SU-DHL-6 (cell line): Measurements from ENCODE around the gene PPHLN1.

Experiments
- H2AFZ ChIP-seq: fragments of 200-600 bp; sonication (generic); 2 replicates; pipeline ENCODE4 v1.6.1; 2014; ENCODE audit warnings: low read depth, mild to moderate bottlenecking, moderate library complexity, mixed read lengths, antibody characterized with exemption, low read length; ENCODE audit not compliant: severe bottlenecking
- H3F3A ChIP-seq: fragments of 200-600 bp; shearing (Covaris generic); 2 replicates; pipeline ENCODE4 v1.6.0; 2016; ENCODE audit warnings: antibody characterized with exemption, mild to moderate bottlenecking; ENCODE audit not compliant: insufficient read depth
- H3K27ac ChIP-seq: fragments of 200-600 bp; sonication (generic); 2 replicates; pipeline ENCODE4 v1.5.1; 2016; ENCODE audit warnings: low read depth, mild to moderate bottlenecking, low read length, moderate library complexity, mixed read lengths
- H3K27me3 ChIP-seq: fragments of 200-600 bp; sonication (generic), shearing (Covaris generic); 2 replicates; pipeline ENCODE4 v1.6.0; 2014; ENCODE audit warnings: mild to moderate bottlenecking, low read length
- H3K36me3 ChIP-seq: fragments of 200-600 bp; sonication (generic); 2 replicates; pipeline ENCODE4 v1.6.1; 2014; ENCODE audit warnings: mild to moderate bottlenecking, low read length, mixed read lengths
- H3K4me2 ChIP-seq: fragments of 300-600, 200-600 bp; shearing (Covaris generic), sonication (generic); 2 replicates; pipeline ENCODE4 v1.6.0; 2014; ENCODE audit warnings: low read length, low read depth, mild to moderate bottlenecking; ENCODE audit not compliant: poor library complexity, severe bottlenecking
- H3K4me3 ChIP-seq: fragments of 200-600 bp; sonication (generic); 2 replicates; pipeline ENCODE4 v1.5.1; 2014; ENCODE audit warnings: antibody characterized with exemption, low read length, mild to moderate bottlenecking, mixed read lengths; ENCODE audit not compliant: insufficient read depth, poor library complexity, severe bottlenecking
- H3K79me2 ChIP-seq: fragments of 200-600 bp; sonication (generic); 2 replicates; pipeline ENCODE4 v1.6.1; 2014; ENCODE audit warnings: mild to moderate bottlenecking, low read length, moderate library complexity; ENCODE audit not compliant: insufficient read depth
- H3K9ac ChIP-seq: fragments of 200-600 bp; sonication (generic); 2 replicates; pipeline ENCODE4 v1.7.0; 2014; ENCODE audit warnings: mild to moderate bottlenecking, low read length
- H3K9me2 ChIP-seq: fragments of 200-600 bp; sonication (generic); replicated peaks from 2 replicates; pipeline ENCODE4 v1.6.1; 2014; ENCODE audit warnings: low read length; ENCODE audit not compliant: insufficient read depth
- H3K9me3 ChIP-seq: fragments of 200-600 bp; sonication (generic); 2 replicates; pipeline ENCODE4 v1.6.1; 2014; ENCODE audit warnings: low read length, mixed read lengths; ENCODE audit not compliant: insufficient read depth
- H4K20me1 ChIP-seq: fragments of 200-600 bp; sonication (generic); 2 replicates; pipeline ENCODE4 v1.6.1; 2014; ENCODE audit warnings: low read depth, mild to moderate bottlenecking, antibody characterized with exemption, low read length, moderate library complexity, mixed read lengths
- CTCF ChIP-seq: fragments of 200-600 bp; sonication (generic); IDR thresholded peaks from one replicate; pipeline ENCODE4 v1.5.1; 2017; ENCODE audit warnings: antibody characterized with exemption, mild to moderate bottlenecking, low read length, moderate library complexity; ENCODE audit not compliant: insufficient read depth, poor library complexity, severe bottlenecking
- EZH2phosphoT487 ChIP-seq: fragments of 200-600 bp; sonication (generic), shearing (Covaris generic); conservative IDR thresholded peaks from 2 replicates; pipeline ENCODE4 v1.6.1; 2018; ENCODE audit warnings: mild to moderate bottlenecking, antibody characterized with exemption, low read length, moderate library complexity, mixed read lengths

Gene PPHLN1

GRCh38 chr12:42458575-42458974 is 132.6 kb downstream of the PPHLN1 start:
- no peaks in the 10 kb centered on the region for H3K36me3 ChIP-seq
- no peak overlapping the region for H3K4me3 ChIP-seq
- TF ChIP-seq EZH2phosphoT487: no peak
- no peak for TF ChIP-seq CTCF
- no peaks in the 10 kb centered on the region for H4K20me1 ChIP-seq
- H2AFZ ChIP-seq: no peak overlapping the region
- no peak overlapping the region for H3K9ac ChIP-seq
- no peaks in the 10 kb centered on the region for H3K9me2 ChIP-seq
- no peak overlapping the region for H3K4me2 ChIP-seq
- no peak overlapping the region for H3K27ac ChIP-seq
- no peaks in the 10 kb centered on the region for H3K9me3 ChIP-seq
- H3K79me2 ChIP-seq: no peaks in the 10 kb centered on the region
- H3K27me3 ChIP-seq: no peaks in the 10 kb centered on the region
- no peaks in the 10 kb centered on the region for H3F3A ChIP-seq

GRCh38 chr12:42459336-42459847 is 133.4 kb downstream of the PPHLN1 start:
- H3K4me2 ChIP-seq: no peak overlapping the region
- no peaks in the 10 kb centered on the region for H3K9me3 ChIP-seq
- no peaks in the 10 kb centered on the region for H3K36me3 ChIP-seq
- no peaks in the 10 kb centered on the region for H3K79me2 ChIP-seq
- H3K9ac ChIP-seq: no peak overlapping the region
- H3K9me2 ChIP-seq: no peaks in the 10 kb centered on the region
- no peaks in the 10 kb centered on the region for H4K20me1 ChIP-seq
- H3K4me3 ChIP-seq: no peak overlapping the region
- no peak overlapping the region for H3K27ac ChIP-seq
- H3F3A ChIP-seq: no peaks in the 10 kb centered on the region
- no peak overlapping the region for H2AFZ ChIP-seq
- no peak for TF ChIP-seq CTCF
- no peak for TF ChIP-seq EZH2phosphoT487
- H3K27me3 ChIP-seq: no peaks in the 10 kb centered on the region

GRCh38 chr12:42462486-42462885 is 136.5 kb downstream of the PPHLN1 start:
- Histone ChIP-seq H3K9me3 (no peaks in the 10 kb centered on the region), H2AFZ (no peak overlapping the region), H3K4me3 (no peak overlapping the region), H3K27ac (no peak overlapping the region), H3K9me2 (no peaks in the 10 kb centered on the region), H4K20me1 (no peaks in the 10 kb centered on the region), H3K79me2 (no peaks in the 10 kb centered on the region), H3K36me3 (no peaks in the 10 kb centered on the region), H3K9ac (no peak overlapping the region), H3K27me3 (no peaks in the 10 kb centered on the region), H3F3A (no peaks in the 10 kb centered on the region), H3K4me2 (no peak overlapping the region)
- TF ChIP-seq EZH2phosphoT487: no peak
- TF ChIP-seq CTCF: no peak

GRCh38 chr12:42463671-42464070 is 137.7 kb downstream of the PPHLN1 start:
- Histone ChIP-seq H3K9me2 (no peaks in the 10 kb centered on the region), H3K36me3 (no peaks in the 10 kb centered on the region), H3F3A (peaks cover 7% of the 10 kb centered on the region), H3K4me3 (no peak overlapping the region), H3K9me3 (no peaks in the 10 kb centered on the region), H3K4me2 (no peak overlapping the region), H3K9ac (no peak overlapping the region), H4K20me1 (no peaks in the 10 kb centered on the region), H2AFZ (no peak overlapping the region), H3K27me3 (no peaks in the 10 kb centered on the region), H3K79me2 (no peaks in the 10 kb centered on the region), H3K27ac (no peak overlapping the region)
- TF ChIP-seq CTCF (no peak), EZH2phosphoT487 (no peak)
